Activated CD4-positive, alpha-beta memory T cell treated with anti-CD3 and anti-CD28 coated beads, Interleukin-2, amount 10 ng/mL, durations not matched to agents 7 days and 5 days (primary cell): Measurements from ENCODE around the gene GALNTL6. TPM values are rescaled to one million over a fixed set of nuclear protein-coding genes. Genes with fewer than 3 reads are reported as not detected.

Experiments
- CTCF ChIA-PET: fragments of 350-600 bp; sonication (Branson Sonifier 250); formaldehyde crosslinking; loops from one replicate; lab custom pipeline; 2021; ENCODE audit warnings: antibody characterized with exemption, inconsistent platforms; lab: Charles Lee
- POLR2A ChIA-PET: fragments of 350-600 bp; sonication (Branson Sonifier 250); formaldehyde crosslinking; loops from one replicate; lab custom pipeline; 2021; ENCODE audit warnings: antibody characterized with exemption; lab: Charles Lee
- DNase-seq: peaks from one replicate; pipeline ENCODE4 v3.0.0-alpha.2; 2020
- H3K27ac Mint-ChIP-seq: one replicate; pipeline ENCODE4 v1.8.0; 2021; ENCODE audit warnings: mild to moderate bottlenecking, mixed read lengths
- H3K27me3 Mint-ChIP-seq: one replicate; pipeline ENCODE4 v1.8.0; 2021; ENCODE audit warnings: mixed read lengths
- H3K36me3 Mint-ChIP-seq: one replicate; pipeline ENCODE4 v1.8.0; 2021; ENCODE audit warnings: low read depth, mixed read lengths
- H3K4me1 Mint-ChIP-seq: one replicate; pipeline ENCODE4 v1.8.0; 2021; ENCODE audit warnings: mixed read lengths
- H3K4me3 Mint-ChIP-seq: one replicate; pipeline ENCODE4 v1.8.0; 2021; ENCODE audit warnings: mild to moderate bottlenecking, mixed read lengths
- H3K9me3 Mint-ChIP-seq: one replicate; pipeline ENCODE4 v1.8.0; 2021; ENCODE audit warnings: mixed read lengths
- total RNA-seq, 2 experiments: library from RNA; stranded (reverse); gene quantifications; one replicate each; pipeline ENCODE4 v1.2.3, GENCODE V29; 2021

The GALNTL6 gene
- total RNA-seq, 2 experiments from 2014 or later: not detected

DNA sequence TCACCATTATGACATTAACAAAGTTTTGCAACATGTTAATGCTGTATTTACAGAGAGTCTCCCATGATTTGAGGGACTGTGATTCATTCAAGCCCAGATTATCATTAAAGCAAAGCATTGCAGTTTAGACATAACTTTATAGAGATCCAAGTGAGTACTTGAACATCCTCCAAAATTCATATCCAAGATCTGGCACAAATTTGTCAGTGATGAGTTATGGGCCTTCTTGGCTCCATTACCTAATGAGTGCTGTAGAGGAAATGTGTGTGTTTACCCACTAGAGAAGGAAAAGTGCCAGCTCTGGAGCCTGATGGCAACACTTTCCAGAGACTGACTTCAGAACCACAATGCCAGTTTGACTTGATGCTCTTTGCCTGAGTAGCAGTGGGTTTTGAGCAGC is 432.3 kb downstream of the GALNTL6 start:
- Mint-ChIP-seq H3K4me1 (no peaks in the 10 kb centered on the region), H3K4me3 (no peak overlapping the region), H3K27me3 (no peaks in the 10 kb centered on the region), H3K36me3 (no peaks in the 10 kb centered on the region), H3K27ac (no peak overlapping the region), H3K9me3 (peaks cover 13% of the 10 kb centered on the region)
- no peak for DNase-seq
- ChIA-PET CTCF (no interaction called here), POLR2A (no interaction called here)

DNA sequence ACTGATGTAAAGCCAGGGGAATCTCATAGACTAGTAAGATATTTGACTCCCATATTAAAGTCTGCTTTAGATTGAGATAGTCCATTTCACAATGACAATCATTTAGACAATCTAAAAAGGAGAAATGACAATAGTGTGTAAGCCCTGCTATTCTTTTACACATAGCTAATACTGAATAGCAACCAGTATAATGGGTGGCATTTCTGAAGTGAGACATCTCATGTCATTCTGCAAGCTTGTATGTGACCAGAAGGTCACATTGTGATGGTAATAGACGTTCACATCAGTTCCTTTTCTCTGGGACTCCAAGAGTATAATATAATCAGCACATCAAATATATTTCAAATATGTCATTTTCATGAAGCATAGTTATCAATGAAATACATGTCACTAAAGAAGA is 440.2 kb downstream of the GALNTL6 start:
- CTCF ChIA-PET: no interaction called here
- DNase-seq: no peak
- no peak overlapping the region for H3K4me3 Mint-ChIP-seq
- no peaks in the 10 kb centered on the region for H3K4me1 Mint-ChIP-seq
- H3K9me3 Mint-ChIP-seq: peaks cover 4% of the 10 kb centered on the region
- H3K27ac Mint-ChIP-seq: no peak overlapping the region
- no peaks in the 10 kb centered on the region for H3K36me3 Mint-ChIP-seq
- no peaks in the 10 kb centered on the region for H3K27me3 Mint-ChIP-seq
- POLR2A ChIA-PET: no interaction called here

DNA sequence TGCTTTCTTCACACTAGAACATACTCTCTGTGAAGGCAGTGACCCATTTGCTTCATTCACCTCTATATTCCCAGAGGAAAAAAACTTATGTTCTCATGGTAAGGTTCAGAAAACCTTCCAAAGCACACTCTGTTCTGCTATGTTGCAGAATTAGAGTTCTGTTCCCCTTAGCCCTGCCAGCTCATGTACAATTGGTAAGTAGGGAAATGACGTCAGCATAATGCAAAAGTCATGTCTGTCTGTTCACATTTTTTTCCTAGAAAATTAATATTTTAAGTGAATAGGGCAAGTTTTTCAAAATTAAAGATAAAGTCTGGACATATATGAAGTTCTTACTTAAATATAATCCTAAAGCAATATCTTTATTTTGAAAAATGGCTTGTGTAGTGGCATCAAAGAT is 443.6 kb downstream of the GALNTL6 start:
- no peaks in the 10 kb centered on the region for H3K4me1 Mint-ChIP-seq
- POLR2A ChIA-PET: no interaction called here
- no peaks in the 10 kb centered on the region for H3K27me3 Mint-ChIP-seq
- CTCF ChIA-PET: no interaction called here
- H3K27ac Mint-ChIP-seq: no peak overlapping the region
- H3K4me3 Mint-ChIP-seq: no peak overlapping the region
- H3K9me3 Mint-ChIP-seq: no peaks in the 10 kb centered on the region
- no peaks in the 10 kb centered on the region for H3K36me3 Mint-ChIP-seq
- DNase-seq: no peak

DNA sequence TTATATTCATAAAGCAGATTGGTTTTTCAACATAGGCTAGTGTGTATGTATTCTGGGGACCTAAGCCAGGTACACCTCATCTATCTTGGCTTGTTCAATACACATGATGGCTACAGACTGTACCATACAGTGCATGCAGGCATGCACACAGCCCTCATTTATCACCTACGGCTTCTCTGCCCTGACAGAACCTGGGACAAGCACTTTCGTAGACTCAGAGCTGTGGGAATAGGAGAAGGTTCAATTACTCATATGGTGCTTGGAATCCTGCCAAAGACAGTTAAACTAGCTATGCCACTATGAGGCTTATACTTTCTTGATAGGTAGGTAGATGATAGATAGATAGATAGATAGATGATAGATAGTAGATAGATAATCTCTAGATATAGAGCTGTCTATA is 457.2 kb downstream of the GALNTL6 start:
- ChIA-PET CTCF (no interaction called here), POLR2A (no interaction called here)
- Mint-ChIP-seq H3K9me3 (no peaks in the 10 kb centered on the region), H3K4me1 (no peaks in the 10 kb centered on the region), H3K4me3 (no peak overlapping the region), H3K36me3 (no peaks in the 10 kb centered on the region), H3K27ac (no peak overlapping the region), H3K27me3 (no peaks in the 10 kb centered on the region)
- DNase-seq: no peak

DNA sequence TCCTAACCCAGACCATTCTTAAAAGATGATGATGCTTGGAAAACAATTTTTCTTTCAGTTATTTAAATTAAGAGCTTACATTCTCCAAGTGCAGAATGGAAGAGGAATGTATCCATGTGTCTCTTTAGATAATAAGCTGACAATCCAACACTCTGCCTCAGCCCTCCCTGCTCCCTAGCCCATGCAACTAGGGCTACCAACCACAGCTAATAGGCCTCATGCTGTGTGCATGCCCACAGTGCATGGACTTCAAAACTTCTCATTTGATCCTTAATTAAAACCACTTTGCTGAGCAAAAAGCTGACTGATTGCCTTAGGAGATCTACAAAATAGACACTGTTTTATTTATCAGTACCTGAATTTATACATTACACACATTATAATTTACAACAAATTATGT is 473.9 kb downstream of the GALNTL6 start:
- no peak overlapping the region for H3K27ac Mint-ChIP-seq
- no peak overlapping the region for H3K4me3 Mint-ChIP-seq
- H3K36me3 Mint-ChIP-seq: no peaks in the 10 kb centered on the region
- peaks cover 2% of the 10 kb centered on the region for H3K9me3 Mint-ChIP-seq
- ChIA-PET CTCF (no interaction called here), POLR2A (no interaction called here)
- no peaks in the 10 kb centered on the region for H3K4me1 Mint-ChIP-seq
- no peaks in the 10 kb centered on the region for H3K27me3 Mint-ChIP-seq
- no peak for DNase-seq

DNA sequence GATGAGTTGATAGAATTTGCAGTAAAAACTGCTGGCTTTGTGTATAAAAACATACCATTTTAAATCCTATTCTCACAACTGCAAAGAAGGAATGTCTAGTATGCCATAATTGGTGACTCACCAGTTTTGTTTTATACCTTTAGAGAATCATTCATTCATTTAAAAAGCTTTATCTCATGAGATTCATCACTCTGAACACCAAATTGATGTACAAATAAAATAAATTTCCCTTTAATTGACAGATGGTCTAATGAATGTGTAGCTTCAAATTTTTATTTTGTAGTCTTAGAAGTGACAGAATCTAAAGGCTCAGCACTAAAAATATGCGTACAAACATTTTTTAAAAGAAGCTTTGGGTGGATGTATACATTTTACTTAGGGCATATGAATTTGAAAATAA is 492.5 kb downstream of the GALNTL6 start:
- H3K27me3 Mint-ChIP-seq: no peaks in the 10 kb centered on the region
- no peak overlapping the region for H3K27ac Mint-ChIP-seq
- ChIA-PET POLR2A (no interaction called here), CTCF (no interaction called here)
- peaks cover 11% of the 10 kb centered on the region for H3K9me3 Mint-ChIP-seq
- H3K36me3 Mint-ChIP-seq: no peaks in the 10 kb centered on the region
- DNase-seq: no peak
- no peak overlapping the region for H3K4me3 Mint-ChIP-seq
- H3K4me1 Mint-ChIP-seq: no peaks in the 10 kb centered on the region

DNA sequence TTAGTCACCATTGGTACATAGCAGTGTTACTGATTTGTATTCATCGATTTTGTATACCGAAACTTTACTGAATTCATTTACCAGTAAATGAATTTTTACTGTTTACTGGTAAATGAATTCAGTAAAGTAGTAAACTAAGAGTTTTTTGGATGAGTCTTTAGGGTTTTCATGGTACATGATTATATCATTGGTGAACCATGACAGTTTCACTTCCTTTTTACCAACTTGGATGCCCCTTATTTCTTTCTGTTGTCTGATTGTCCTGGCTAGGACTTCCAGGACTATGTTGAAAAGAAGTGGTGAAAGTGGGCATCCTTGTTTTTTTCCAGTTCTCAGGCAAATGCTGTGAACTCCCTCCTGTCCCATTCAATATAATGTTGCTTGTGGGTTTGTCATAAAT is 494.9 kb downstream of the GALNTL6 start:
- Mint-ChIP-seq H3K36me3 (no peaks in the 10 kb centered on the region), H3K4me1 (no peaks in the 10 kb centered on the region), H3K27ac (no peak overlapping the region), H3K4me3 (no peak overlapping the region), H3K27me3 (no peaks in the 10 kb centered on the region), H3K9me3 (peaks cover 7% of the 10 kb centered on the region)
- CTCF ChIA-PET: no interaction called here
- POLR2A ChIA-PET: no interaction called here
- no peak for DNase-seq

DNA sequence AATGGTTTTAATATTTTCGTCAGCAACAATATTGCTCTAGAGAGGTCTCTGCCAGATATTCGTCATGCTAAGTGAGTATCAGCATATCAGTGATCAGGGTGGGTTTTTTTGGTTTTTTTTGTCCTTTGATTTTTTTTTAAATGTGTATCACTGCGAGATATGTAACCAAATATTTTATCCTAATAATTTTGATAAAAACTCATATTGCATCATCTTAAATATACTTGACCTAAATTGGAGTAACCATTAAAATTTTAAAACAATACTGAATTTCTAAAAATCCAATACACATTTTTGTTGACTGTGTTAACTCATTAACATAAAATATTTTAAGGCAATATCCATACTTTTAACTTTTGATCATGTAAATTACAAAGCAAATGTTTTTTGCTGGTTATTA is 498.5 kb downstream of the GALNTL6 start:
- no peak for DNase-seq
- CTCF ChIA-PET: no interaction called here
- no peak overlapping the region for H3K4me3 Mint-ChIP-seq
- H3K4me1 Mint-ChIP-seq: no peaks in the 10 kb centered on the region
- no peak overlapping the region for H3K27ac Mint-ChIP-seq
- H3K27me3 Mint-ChIP-seq: no peaks in the 10 kb centered on the region
- POLR2A ChIA-PET: no interaction called here
- no peaks in the 10 kb centered on the region for H3K36me3 Mint-ChIP-seq
- peaks cover 7% of the 10 kb centered on the region for H3K9me3 Mint-ChIP-seq

DNA sequence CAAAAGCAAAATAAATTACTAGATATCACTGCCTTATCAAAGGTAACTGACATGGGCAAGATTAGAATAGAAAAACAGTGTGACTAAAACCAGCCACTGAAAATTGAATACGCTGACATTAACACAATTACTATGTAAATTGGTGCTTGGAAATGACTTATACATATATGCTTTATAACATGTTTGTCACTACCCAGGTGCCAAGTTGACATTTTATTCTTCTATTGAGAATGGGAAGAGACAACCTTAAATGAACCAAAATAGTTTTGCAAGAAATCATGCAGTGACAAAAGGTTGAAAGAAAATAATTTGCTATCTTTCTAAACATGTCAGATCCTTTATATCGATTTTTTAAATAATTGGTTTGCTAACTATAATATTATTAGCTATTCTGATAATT is 510.1 kb downstream of the GALNTL6 start:
- peaks cover 2% of the 10 kb centered on the region for H3K9me3 Mint-ChIP-seq

DNA sequence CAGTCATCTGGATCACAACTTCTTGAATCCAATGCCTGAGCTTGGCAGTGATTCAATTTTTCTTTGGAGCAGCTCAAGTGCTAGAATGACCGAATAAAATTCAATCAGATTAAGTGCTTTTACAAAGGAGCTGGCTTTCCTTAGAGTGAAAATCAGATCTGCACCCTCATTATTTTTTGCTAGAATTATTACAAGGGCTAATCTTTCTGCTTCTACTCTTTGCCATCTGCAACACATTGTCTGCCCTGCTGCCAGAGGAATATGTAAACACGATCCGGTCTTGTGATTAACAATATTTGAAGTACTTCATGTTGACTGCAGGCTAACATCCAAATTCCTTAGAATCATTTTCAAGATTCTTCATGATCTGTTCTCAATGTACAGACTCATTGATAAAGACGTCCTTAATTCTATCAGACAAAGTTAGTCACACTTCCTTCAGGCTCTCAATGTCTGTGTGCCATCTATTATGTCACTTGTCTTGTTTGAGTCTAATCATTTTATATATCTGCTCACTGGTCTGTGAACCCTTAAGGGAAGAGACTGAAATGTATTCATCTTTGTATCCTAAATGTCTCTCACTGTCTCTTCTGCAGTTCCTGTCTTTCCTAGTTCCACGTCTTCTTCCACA is 531.2 kb downstream of the GALNTL6 start:
- Mint-ChIP-seq H3K4me3 (no peak overlapping the region), H3K27me3 (no peaks in the 10 kb centered on the region), H3K9me3 (peaks cover 4% of the 10 kb centered on the region), H3K27ac (no peak overlapping the region), H3K36me3 (no peaks in the 10 kb centered on the region), H3K4me1 (no peaks in the 10 kb centered on the region)
- ChIA-PET POLR2A (no interaction called here), CTCF (no interaction called here)
- DNase-seq: no peak

More for the DNA sequence above, 510.1 kb downstream of the GALNTL6 start:
- H3K36me3 Mint-ChIP-seq: no peaks in the 10 kb centered on the region
- no peaks in the 10 kb centered on the region for H3K4me1 Mint-ChIP-seq
- H3K27ac Mint-ChIP-seq: no peak overlapping the region
- CTCF ChIA-PET: no interaction called here
- no peak overlapping the region for H3K4me3 Mint-ChIP-seq
- no peaks in the 10 kb centered on the region for H3K27me3 Mint-ChIP-seq
- no peak for DNase-seq
- POLR2A ChIA-PET: no interaction called here

DNA sequence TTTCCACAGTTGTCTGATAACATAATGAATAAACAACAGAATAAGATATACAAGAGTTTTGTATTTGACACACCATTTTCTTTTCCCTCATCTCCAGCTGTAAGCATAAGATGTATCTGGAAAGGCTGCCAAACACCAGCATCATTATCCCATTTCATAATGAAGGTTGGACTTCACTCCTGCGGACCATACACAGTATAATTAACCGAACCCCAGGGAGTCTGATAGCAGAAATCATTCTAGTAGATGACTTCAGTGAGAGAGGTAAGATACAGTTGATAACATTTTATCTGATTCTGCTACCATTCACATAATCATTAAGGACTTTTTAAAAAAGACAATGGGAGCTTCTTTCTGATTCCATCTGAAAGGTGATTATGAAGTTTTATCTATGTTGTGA is 535.2 kb downstream of the GALNTL6 start:
- ChIA-PET CTCF (no interaction called here), POLR2A (no interaction called here)
- no peak for DNase-seq
- H3K4me3 Mint-ChIP-seq: no peak overlapping the region
- H3K4me1 Mint-ChIP-seq: no peaks in the 10 kb centered on the region
- H3K27me3 Mint-ChIP-seq: no peaks in the 10 kb centered on the region
- H3K27ac Mint-ChIP-seq: no peak overlapping the region
- no peaks in the 10 kb centered on the region for H3K36me3 Mint-ChIP-seq
- peaks cover 4% of the 10 kb centered on the region for H3K9me3 Mint-ChIP-seq

DNA sequence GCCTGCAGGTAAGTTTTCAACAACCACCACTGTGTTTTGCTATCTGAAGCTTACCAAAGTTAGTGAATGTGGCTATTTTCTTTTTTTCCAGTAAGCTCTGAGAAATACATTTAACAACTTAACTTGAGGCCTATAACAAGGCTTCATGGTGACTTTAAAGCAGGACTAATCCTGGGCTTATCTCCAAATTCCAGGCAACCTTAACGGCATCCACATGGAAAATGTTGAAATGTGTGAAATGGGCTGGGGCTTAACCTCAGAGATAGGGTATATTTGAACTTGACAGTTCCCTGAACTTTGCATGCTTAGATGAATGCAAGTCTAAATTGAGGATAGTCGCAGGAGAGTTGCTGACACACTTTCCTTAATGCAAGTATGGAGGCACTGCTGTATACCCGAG is 539.2 kb downstream of the GALNTL6 start:
- no peaks in the 10 kb centered on the region for H3K4me1 Mint-ChIP-seq
- H3K27me3 Mint-ChIP-seq: no peaks in the 10 kb centered on the region
- ChIA-PET CTCF (no interaction called here), POLR2A (no interaction called here)
- no peak overlapping the region for H3K4me3 Mint-ChIP-seq
- H3K27ac Mint-ChIP-seq: no peak overlapping the region
- no peaks in the 10 kb centered on the region for H3K36me3 Mint-ChIP-seq
- H3K9me3 Mint-ChIP-seq: no peaks in the 10 kb centered on the region
- no peak for DNase-seq

DNA sequence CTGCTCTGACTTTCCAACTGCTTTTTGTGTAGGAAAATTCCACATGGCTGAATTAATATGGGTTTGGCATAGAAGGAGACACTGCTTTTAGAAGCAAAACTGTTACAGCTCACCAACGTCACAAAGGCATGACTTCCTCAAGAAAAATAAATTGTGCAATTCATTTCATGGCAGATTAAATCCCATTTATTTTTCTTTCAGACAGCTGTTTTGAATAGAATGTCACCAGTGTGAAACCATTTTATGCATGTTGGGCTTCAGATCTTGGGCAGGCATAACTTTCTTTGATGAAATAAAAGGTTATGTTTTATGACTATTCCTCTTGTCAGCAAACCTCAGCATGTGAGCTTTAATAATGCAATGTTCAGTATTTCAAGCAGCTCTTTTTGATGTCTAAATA is 542.8 kb downstream of the GALNTL6 start:
- no peak for DNase-seq
- H3K4me1 Mint-ChIP-seq: no peaks in the 10 kb centered on the region
- H3K4me3 Mint-ChIP-seq: no peak overlapping the region
- no peak overlapping the region for H3K27ac Mint-ChIP-seq
- H3K27me3 Mint-ChIP-seq: no peaks in the 10 kb centered on the region
- CTCF ChIA-PET: no interaction called here
- POLR2A ChIA-PET: no interaction called here
- no peaks in the 10 kb centered on the region for H3K36me3 Mint-ChIP-seq
- H3K9me3 Mint-ChIP-seq: no peaks in the 10 kb centered on the region

DNA sequence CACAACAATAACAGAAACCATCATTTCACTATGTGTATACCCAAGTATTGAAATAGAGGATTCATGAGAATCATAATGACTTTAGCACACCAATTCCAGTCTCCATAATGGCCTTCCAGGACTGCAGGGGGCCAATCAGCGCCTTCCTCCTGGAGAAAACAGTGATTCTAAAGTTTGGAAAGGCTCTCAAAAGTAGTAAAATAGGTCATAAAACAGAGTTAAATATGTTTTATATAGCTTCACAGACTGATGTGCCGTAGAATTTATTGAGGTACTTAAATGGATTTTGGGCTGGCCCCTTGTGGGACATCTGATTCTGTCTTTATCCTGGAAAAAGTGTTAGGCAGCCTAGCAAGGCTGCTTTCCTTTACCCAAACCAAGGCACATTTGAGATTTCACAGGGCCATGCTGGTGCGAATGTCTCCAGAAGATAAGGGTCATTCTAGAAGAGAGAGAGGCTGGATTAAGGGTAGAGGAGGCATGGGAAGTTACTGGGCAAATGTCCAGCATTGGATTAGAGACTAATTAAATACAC is 543.9 kb downstream of the GALNTL6 start:
- CTCF ChIA-PET: no interaction called here
- Mint-ChIP-seq H3K4me3 (no peak overlapping the region), H3K9me3 (no peaks in the 10 kb centered on the region), H3K36me3 (no peaks in the 10 kb centered on the region), H3K27me3 (no peaks in the 10 kb centered on the region), H3K4me1 (no peaks in the 10 kb centered on the region), H3K27ac (no peak overlapping the region)
- POLR2A ChIA-PET: no interaction called here
- DNase-seq: no peak
